Measurements from ENCODE around the gene SLCO1B1.
"Not testable (repeated sequence)": the region's sequence is repeated elsewhere in the genome, so short reads cannot be mapped to it uniquely, and the experiment has no call there.

GRCh38 chr12:21214433-21214832, 83.4 kb downstream of the SLCO1B1 start:
- TF ChIP-seq CTCF, POLR2A (IDR thresholded peaks at IDR 0.05): not testable (repeated sequence)

Measured in lower leg skin (tissue), 3 donors.